WTC11 (cell line): ENCODE data around the gene RPE. TPM values are rescaled to one million over a fixed set of nuclear protein-coding genes. Genes with fewer than 3 reads are reported as not detected.
A peak's percentile ranks its signal among the peaks of the same experiment; 100 is the strongest.

Experiments
- ATAC-seq: fragments of 200-7000 bp; cut with Tn5 transposase; 2 replicates; pipeline ENCODE4 v1.10.0; 2021; ENCODE audit warnings: mild to moderate bottlenecking, moderate library complexity
- CTCF ChIA-PET: fragments of 300-600 bp; sonication (Branson Sonifier 250); formaldehyde crosslinking; loops from one replicate; lab custom pipeline; 2021; ENCODE audit warnings: antibody characterized with exemption; lab: Charles Lee
- POLR2A ChIA-PET: fragments of 350-600 bp; sonication (Branson Sonifier 250); formaldehyde crosslinking; loops from one replicate; lab custom pipeline; 2021; ENCODE audit warnings: antibody characterized with exemption; lab: Charles Lee
- DNase-seq: peaks from one replicate; pipeline ENCODE4 v3.0.0; 2021; ENCODE audit warnings: low spot score
- H3K27ac Mint-ChIP-seq: 2 replicates; pipeline ENCODE4 v1.8.0; 2021; ENCODE audit warnings: mixed read lengths
- H3K27me3 Mint-ChIP-seq: 2 replicates; pipeline ENCODE4 v1.8.0; 2021; ENCODE audit warnings: low read depth, mild to moderate bottlenecking, moderate library complexity, mixed read lengths
- H3K36me3 Mint-ChIP-seq: 2 replicates; pipeline ENCODE4 v1.8.0; 2021; ENCODE audit warnings: mixed read lengths
- H3K4me1 Mint-ChIP-seq: 2 replicates; pipeline ENCODE4 v1.8.0; 2022; ENCODE audit warnings: mixed read lengths
- H3K4me3 Mint-ChIP-seq: 2 replicates; pipeline ENCODE4 v1.8.0; 2021; ENCODE audit warnings: mild to moderate bottlenecking, moderate library complexity, mixed read lengths
- H3K9me3 Mint-ChIP-seq: 2 replicates; pipeline ENCODE4 v1.8.0; 2021; ENCODE audit warnings: mixed read lengths
- ELF4 ChIP-seq: sonication (generic); formaldehyde crosslinking; IDR thresholded peaks from 2 replicates; pipeline ENCODE4 v1.8.1; 2022; ENCODE audit warnings: low read depth, mild to moderate bottlenecking, moderate library complexity, missing genetic modification reagents
- FOXJ3 ChIP-seq: sonication (generic); formaldehyde crosslinking; IDR thresholded peaks from 2 replicates; pipeline ENCODE4 v1.9.0; 2021; ENCODE audit warnings: missing genetic modification reagents, mild to moderate bottlenecking, borderline replicate concordance
- HMGA2 ChIP-seq: fragments of 250-450 bp; sonication (Bioruptor Pico); IDR thresholded peaks from 2 replicates; pipeline ENCODE4 v1.4.0; 2021; ENCODE audit warnings: mild to moderate bottlenecking, moderate library complexity
- NFE2L1 ChIP-seq: sonication (generic); formaldehyde crosslinking; IDR thresholded peaks from 2 replicates; pipeline ENCODE4 v1.8.1; 2023; ENCODE audit warnings: missing genetic modification reagents
- NFYB ChIP-seq: sonication (generic); formaldehyde crosslinking; conservative IDR thresholded peaks from 2 replicates; pipeline ENCODE4 v1.8.0; 2022; ENCODE audit warnings: low read depth, missing genetic modification reagents
- NR2C2 ChIP-seq: sonication (generic); formaldehyde crosslinking; IDR thresholded peaks from 2 replicates; pipeline ENCODE4 v1.8.0; 2022; ENCODE audit warnings: mild to moderate bottlenecking, missing genetic modification reagents
- NR3C1 ChIP-seq: sonication (generic); formaldehyde crosslinking; conservative IDR thresholded peaks from 2 replicates; pipeline ENCODE4 v1.8.1; 2023; ENCODE audit warnings: low read depth, mild to moderate bottlenecking, missing genetic modification reagents
- RELA ChIP-seq: sonication (generic); formaldehyde crosslinking; IDR thresholded peaks from 2 replicates; pipeline ENCODE4 v1.8.1; 2022; ENCODE audit warnings: missing genetic modification reagents, mild to moderate bottlenecking, borderline replicate concordance
- SMAD3 ChIP-seq: sonication (generic); formaldehyde crosslinking; IDR thresholded peaks from 2 replicates; pipeline ENCODE4 v1.8.0; 2022; ENCODE audit warnings: missing genetic modification reagents, mild to moderate bottlenecking, borderline replicate concordance
- SP1 ChIP-seq: sonication (generic); formaldehyde crosslinking; conservative IDR thresholded peaks from 2 replicates; pipeline ENCODE4 v1.8.1; 2022; ENCODE audit warnings: missing genetic modification reagents
- TEAD1 ChIP-seq: sonication (generic); formaldehyde crosslinking; IDR thresholded peaks from 2 replicates; pipeline ENCODE4 v1.8.0; 2022; ENCODE audit warnings: mild to moderate bottlenecking, missing genetic modification reagents
- ZNF121 ChIP-seq: sonication (generic); formaldehyde crosslinking; IDR thresholded peaks from 2 replicates; pipeline ENCODE4 v1.8.0; 2023; ENCODE audit warnings: missing genetic modification reagents
- ZNF138 ChIP-seq: sonication (generic); formaldehyde crosslinking; conservative IDR thresholded peaks from 2 replicates; pipeline ENCODE4 v1.8.1; 2022; ENCODE audit warnings: mild to moderate bottlenecking, moderate library complexity, missing genetic modification reagents
- ZNF317 ChIP-seq: sonication (generic); formaldehyde crosslinking; IDR thresholded peaks from 2 replicates; pipeline ENCODE4 v1.8.1; 2023; ENCODE audit warnings: low read depth, mild to moderate bottlenecking, moderate library complexity, missing genetic modification reagents, borderline replicate concordance
- ZNF423 ChIP-seq: fragments of 250-450 bp; sonication (Bioruptor Pico); IDR thresholded peaks from 2 replicates; pipeline ENCODE4 v2.1.2; 2022; ENCODE audit warnings: mild to moderate bottlenecking, moderate library complexity
- total RNA-seq: library from RNA; stranded (reverse); gene quantifications from 3 replicates; pipeline ENCODE4 v1.2.3, GENCODE V29; 2021
- TF ChIP-seq, protein P1 (sequence below): fragments of 200-600 bp; IDR thresholded peaks from 2 replicates; pipeline ENCODE4 v1.8.0; 2022; ENCODE audit warnings: antibody characterized with exemption
- TF ChIP-seq, protein P2 (sequence below): sonication (generic); formaldehyde crosslinking; conservative IDR thresholded peaks from 2 replicates; pipeline ENCODE4 v1.8.1; 2023; ENCODE audit warnings: mild to moderate bottlenecking, low read depth, missing genetic modification reagents, moderate library complexity
- TF ChIP-seq, protein P3 (sequence below): sonication (generic); formaldehyde crosslinking; IDR thresholded peaks from 2 replicates; pipeline ENCODE4 v1.8.1; 2022; ENCODE audit warnings: mild to moderate bottlenecking, missing genetic modification reagents, moderate library complexity, borderline replicate concordance

The RPE gene
- total RNA-seq, 1 experiment from 2014 or later = 66.5 TPM

DNA sequence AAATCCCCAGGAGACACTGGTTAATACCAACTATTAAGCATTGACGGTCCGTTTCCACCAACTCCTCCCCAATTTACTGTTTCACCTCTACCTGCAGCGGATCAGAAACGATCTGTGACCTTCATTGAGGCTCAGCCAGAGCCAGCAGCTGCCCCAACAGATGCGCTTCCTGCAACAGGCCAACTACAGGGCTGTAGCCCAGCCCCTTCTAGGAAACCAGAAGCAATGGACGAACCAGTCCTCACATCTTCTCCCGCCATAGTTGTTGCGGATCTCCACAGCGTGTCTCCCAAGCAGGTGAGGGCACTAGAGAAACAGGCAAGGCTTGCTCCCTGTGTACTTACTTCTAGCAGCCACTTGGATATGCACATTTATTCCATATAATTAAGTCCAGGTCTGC, 8.5 kb upstream of the RPE start (continued):
- TF ChIP-seq, protein P1, sequence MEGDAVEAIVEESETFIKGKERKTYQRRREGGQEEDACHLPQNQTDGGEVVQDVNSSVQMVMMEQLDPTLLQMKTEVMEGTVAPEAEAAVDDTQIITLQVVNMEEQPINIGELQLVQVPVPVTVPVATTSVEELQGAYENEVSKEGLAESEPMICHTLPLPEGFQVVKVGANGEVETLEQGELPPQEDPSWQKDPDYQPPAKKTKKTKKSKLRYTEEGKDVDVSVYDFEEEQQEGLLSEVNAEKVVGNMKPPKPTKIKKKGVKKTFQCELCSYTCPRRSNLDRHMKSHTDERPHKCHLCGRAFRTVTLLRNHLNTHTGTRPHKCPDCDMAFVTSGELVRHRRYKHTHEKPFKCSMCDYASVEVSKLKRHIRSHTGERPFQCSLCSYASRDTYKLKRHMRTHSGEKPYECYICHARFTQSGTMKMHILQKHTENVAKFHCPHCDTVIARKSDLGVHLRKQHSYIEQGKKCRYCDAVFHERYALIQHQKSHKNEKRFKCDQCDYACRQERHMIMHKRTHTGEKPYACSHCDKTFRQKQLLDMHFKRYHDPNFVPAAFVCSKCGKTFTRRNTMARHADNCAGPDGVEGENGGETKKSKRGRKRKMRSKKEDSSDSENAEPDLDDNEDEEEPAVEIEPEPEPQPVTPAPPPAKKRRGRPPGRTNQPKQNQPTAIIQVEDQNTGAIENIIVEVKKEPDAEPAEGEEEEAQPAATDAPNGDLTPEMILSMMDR = no peak
- TF ChIP-seq NFYB (CRISPR knock-in tag) (no peak), SMAD3 (no peak), HMGA2 (CRISPR knock-in tag) (no peak), FOXJ3 (CRISPR knock-in tag) (no peak), RELA (CRISPR knock-in tag) (no peak)
- TF ChIP-seq, protein P2, sequence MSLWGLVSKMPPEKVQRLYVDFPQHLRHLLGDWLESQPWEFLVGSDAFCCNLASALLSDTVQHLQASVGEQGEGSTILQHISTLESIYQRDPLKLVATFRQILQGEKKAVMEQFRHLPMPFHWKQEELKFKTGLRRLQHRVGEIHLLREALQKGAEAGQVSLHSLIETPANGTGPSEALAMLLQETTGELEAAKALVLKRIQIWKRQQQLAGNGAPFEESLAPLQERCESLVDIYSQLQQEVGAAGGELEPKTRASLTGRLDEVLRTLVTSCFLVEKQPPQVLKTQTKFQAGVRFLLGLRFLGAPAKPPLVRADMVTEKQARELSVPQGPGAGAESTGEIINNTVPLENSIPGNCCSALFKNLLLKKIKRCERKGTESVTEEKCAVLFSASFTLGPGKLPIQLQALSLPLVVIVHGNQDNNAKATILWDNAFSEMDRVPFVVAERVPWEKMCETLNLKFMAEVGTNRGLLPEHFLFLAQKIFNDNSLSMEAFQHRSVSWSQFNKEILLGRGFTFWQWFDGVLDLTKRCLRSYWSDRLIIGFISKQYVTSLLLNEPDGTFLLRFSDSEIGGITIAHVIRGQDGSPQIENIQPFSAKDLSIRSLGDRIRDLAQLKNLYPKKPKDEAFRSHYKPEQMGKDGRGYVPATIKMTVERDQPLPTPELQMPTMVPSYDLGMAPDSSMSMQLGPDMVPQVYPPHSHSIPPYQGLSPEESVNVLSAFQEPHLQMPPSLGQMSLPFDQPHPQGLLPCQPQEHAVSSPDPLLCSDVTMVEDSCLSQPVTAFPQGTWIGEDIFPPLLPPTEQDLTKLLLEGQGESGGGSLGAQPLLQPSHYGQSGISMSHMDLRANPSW = no peak

DNA sequence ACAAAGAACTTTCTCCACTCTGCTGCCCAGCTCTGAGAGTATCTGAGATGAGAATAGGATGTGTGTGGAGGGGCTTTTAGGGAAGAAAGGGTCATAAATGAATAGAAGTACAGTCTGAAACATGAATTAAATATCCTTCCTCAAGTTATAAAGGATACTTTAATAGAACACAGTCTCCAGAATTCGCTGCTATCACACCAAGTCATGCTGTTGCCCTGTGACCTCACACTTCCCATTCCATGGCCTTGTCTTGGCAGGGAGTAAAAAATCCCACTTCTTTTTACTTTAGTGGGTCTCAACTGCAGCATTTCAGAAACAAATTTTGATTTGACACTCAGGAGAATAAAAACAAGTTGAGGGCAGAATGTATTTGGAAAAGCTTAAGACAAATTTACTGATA, 3.8 kb upstream of the RPE start:
- no peak for DNase-seq
- TF ChIP-seq ZNF138 (CRISPR knock-in tag) = no peak
- TF ChIP-seq ZNF317 (CRISPR knock-in tag) = no peak
- no peak for TF ChIP-seq TEAD1 (CRISPR knock-in tag)
- TF ChIP-seq ELF4 = no peak
- TF ChIP-seq NFE2L1 = no peak
- TF ChIP-seq SP1 (CRISPR knock-in tag) = no peak
- no peak for TF ChIP-seq NR3C1 (CRISPR knock-in tag)
- no peak for TF ChIP-seq NR2C2
- H3K4me1 Mint-ChIP-seq = peaks cover 18% of the 10 kb centered on the region
- H3K27ac Mint-ChIP-seq = no peak overlapping the region
- no peak overlapping the region for H3K4me3 Mint-ChIP-seq
- ChIA-PET POLR2A (no interaction called here), CTCF (no interaction called here)
- H3K36me3 Mint-ChIP-seq = 0 out of 2 replicates have a peak, but pooled peaks cover 4% of the 10 kb centered on the region
- no peak for ATAC-seq
- peaks cover 8% of the 10 kb centered on the region; the same call in 1 of the 2 replicates for H3K9me3 Mint-ChIP-seq
- peaks cover 14% of the 10 kb centered on the region for H3K27me3 Mint-ChIP-seq

DNA sequence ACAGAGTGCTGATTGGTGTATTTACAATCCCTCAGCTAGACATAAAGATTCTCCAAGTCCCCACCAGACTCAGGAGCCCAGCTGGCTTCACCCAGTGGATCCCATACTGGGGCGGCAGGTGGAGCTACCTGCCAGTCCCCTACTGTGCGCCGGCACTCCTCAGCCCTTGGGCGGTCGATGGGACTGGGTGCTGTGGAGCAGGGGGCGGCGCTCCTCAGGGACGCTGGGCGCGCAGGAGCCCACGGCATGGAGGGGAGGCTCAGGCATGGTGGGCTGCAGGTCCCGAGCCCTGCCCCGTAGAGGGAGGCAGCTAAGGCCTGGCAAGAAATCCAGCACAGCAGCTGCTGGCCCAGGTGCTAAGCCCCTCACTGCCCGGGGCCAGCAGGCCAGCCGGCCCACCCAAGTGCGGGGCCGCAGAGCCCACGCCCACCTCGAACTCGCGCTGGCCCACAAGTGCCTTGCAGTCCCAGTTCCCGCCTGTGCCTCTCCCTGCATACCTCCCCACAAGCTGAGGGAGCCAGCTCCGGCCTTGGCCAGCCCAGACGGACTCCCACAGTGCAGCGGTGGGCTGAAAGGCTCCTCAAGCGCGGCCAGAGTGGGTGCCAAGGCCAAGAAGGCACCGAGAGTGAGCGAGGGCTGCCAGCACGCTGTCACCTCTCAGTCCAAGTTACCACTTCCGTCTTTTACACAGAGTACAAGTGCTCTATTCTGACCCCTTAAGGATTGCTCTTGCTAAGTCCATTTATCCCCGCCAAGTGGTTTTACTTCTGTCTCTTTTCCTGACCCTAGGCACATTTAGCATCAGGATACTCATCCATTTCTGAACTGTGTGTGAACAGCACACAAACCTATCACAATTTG, 1.7 kb upstream of the RPE start:
- ATAC-seq (no peak), DNase-seq (no peak)
- Mint-ChIP-seq H3K27ac (no peak overlapping the region), H3K36me3 (0 out of 2 replicates have a peak, but pooled peaks cover 4% of the 10 kb centered on the region), H3K9me3 (peaks cover 8% of the 10 kb centered on the region; the same call in 1 of the 2 replicates), H3K27me3 (peaks cover 11% of the 10 kb centered on the region), H3K4me1 (peaks cover 25% of the 10 kb centered on the region), H3K4me3 (no peak overlapping the region; the same call in 1 of the 2 replicates)
- TF ChIP-seq, protein P3, sequence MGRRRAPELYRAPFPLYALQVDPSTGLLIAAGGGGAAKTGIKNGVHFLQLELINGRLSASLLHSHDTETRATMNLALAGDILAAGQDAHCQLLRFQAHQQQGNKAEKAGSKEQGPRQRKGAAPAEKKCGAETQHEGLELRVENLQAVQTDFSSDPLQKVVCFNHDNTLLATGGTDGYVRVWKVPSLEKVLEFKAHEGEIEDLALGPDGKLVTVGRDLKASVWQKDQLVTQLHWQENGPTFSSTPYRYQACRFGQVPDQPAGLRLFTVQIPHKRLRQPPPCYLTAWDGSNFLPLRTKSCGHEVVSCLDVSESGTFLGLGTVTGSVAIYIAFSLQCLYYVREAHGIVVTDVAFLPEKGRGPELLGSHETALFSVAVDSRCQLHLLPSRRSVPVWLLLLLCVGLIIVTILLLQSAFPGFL (CRISPR knock-in tag) = no peak
- TF ChIP-seq ZNF121 (0 out of 2 replicates have a peak, but pooled peaks have one; percentile 7), ZNF423 (no peak)
- ChIA-PET CTCF (no interaction called here), POLR2A (no interaction called here)
